GM21529 (cell line): ENCODE data around the gene KYAT1.
"Not testable (repeated sequence)": the region's sequence is repeated elsewhere in the genome, so short reads cannot be mapped to it uniquely, and the experiment has no call there.

Experiments used
- ATAC-seq: cut with Tn5 transposase; IDR thresholded peaks from one replicate; pipeline ENCODE4 v1.9.1; 2021; ENCODE audit not compliant: unreplicated experiment

Gene KYAT1

GRCh38 chr9:128886211-128886891 lies 4.6 kb upstream of the KYAT1 start:
- no peak for ATAC-seq

GRCh38 chr9:128885798-128886197 lies 4.0 kb upstream of the KYAT1 start:
- ATAC-seq, result no peak

GRCh38 chr9:128885376-128885775 lies 3.6 kb upstream of the KYAT1 start:
- ATAC-seq, result no peak

GRCh38 chr9:128884164-128884563 lies 2.4 kb upstream of the KYAT1 start:
- ATAC-seq, result no peak

- ATAC-seq, result no peak
Measured at GRCh38 chr9:128882677-128883603, 1.2 kb upstream of the KYAT1 start.

- no peak for ATAC-seq
Measured at GRCh38 chr9:128877852-128878251, 3.9 kb downstream of the KYAT1 start.

GRCh38 chr9:128870941-128871265 lies 10.8 kb downstream of the KYAT1 start:
- ATAC-seq, result not testable (repeated sequence)

- ATAC-seq, result no peak
Measured at GRCh38 chr9:128870128-128870940, 11.4 kb downstream of the KYAT1 start.

- ATAC-seq, result peak; percentile 65
Measured at GRCh38 chr9:128863647-128864046, 18.1 kb downstream of the KYAT1 start.

GRCh38 chr9:128862401-128862851 lies 19.3 kb downstream of the KYAT1 start:
- ATAC-seq, result no peak

- no peak for ATAC-seq
Measured at GRCh38 chr9:128861501-128861900, 20.2 kb downstream of the KYAT1 start.

- no peak for ATAC-seq
Measured at GRCh38 chr9:128860937-128861336, 20.8 kb downstream of the KYAT1 start.

GRCh38 chr9:128858476-128858875 lies 23.3 kb downstream of the KYAT1 start:
- not testable (repeated sequence) for ATAC-seq

- ATAC-seq, result not testable (repeated sequence)
Measured at GRCh38 chr9:128854454-128854853, 27.3 kb downstream of the KYAT1 start.

GRCh38 chr9:128852646-128853045 lies 29.1 kb downstream of the KYAT1 start:
- ATAC-seq, result not testable (repeated sequence)

GRCh38 chr9:128851779-128852600 lies 29.8 kb downstream of the KYAT1 start:
- ATAC-seq, result not testable (repeated sequence)

- not testable (repeated sequence) for ATAC-seq
Measured at GRCh38 chr9:128851024-128851423, 30.7 kb downstream of the KYAT1 start.

- no peak for ATAC-seq
Measured at GRCh38 chr9:128847803-128848202, 33.9 kb downstream of the KYAT1 start.

- ATAC-seq, result no peak
Measured at GRCh38 chr9:128846680-128847030, 35.1 kb downstream of the KYAT1 start.

- no peak for ATAC-seq
Measured at GRCh38 chr9:128845186-128845931, 36.4 kb downstream of the KYAT1 start.
